ENCODE data around the gene NPM3.

The NPM3 gene

DNA sequence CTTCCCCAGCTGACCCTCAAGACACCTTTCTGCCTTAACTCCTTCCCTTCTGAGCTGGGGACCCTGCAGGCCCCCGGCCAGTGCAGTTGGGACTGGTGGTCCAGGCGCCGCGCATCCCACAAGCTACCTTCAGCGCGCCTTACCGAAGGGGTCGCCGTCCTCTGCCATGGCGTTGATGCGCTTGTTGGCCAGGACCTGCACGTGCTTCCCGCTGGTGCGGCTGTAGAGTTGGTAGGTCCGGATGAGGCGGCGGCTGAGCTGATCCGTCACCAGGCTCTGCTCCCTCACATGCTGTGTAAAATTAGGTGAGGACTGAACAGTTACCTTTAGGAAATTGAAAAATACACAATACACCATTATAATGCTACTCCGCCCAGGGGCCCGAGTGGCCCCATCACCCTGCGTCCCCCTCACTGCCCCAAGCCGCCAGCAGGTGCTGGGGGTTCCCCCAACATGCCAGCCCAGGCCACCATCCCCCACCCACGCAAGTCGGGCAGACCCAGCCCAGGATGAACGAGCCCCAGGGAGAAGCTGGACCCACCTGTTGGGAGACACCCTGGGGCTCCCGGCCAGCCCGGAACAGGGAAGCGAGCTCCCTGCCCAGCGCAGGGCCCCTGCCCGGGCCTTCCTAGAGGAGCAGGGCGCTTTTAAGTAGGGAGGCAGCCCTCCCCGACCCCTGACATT is 8.5 kb downstream of the NPM3 start:
- no peak for DNase-seq (ENCODE audit: low spot score)

GRCh38 chr10:101773923-101774588 is 9.2 kb downstream of the NPM3 start:
- no peak for DNase-seq (ENCODE audit: low spot score)

- DNase-seq (ENCODE audit: low spot score): no peak
Measured at GRCh38 chr10:101772895-101773761, 10.1 kb downstream of the NPM3 start.

GRCh38 chr10:101772017-101772894 is 11.0 kb downstream of the NPM3 start:
- DNase-seq (ENCODE audit: low spot score): no peak

- no peak for DNase-seq (ENCODE audit: low spot score)
Measured at GRCh38 chr10:101771380-101771779, 11.9 kb downstream of the NPM3 start.

DNA sequence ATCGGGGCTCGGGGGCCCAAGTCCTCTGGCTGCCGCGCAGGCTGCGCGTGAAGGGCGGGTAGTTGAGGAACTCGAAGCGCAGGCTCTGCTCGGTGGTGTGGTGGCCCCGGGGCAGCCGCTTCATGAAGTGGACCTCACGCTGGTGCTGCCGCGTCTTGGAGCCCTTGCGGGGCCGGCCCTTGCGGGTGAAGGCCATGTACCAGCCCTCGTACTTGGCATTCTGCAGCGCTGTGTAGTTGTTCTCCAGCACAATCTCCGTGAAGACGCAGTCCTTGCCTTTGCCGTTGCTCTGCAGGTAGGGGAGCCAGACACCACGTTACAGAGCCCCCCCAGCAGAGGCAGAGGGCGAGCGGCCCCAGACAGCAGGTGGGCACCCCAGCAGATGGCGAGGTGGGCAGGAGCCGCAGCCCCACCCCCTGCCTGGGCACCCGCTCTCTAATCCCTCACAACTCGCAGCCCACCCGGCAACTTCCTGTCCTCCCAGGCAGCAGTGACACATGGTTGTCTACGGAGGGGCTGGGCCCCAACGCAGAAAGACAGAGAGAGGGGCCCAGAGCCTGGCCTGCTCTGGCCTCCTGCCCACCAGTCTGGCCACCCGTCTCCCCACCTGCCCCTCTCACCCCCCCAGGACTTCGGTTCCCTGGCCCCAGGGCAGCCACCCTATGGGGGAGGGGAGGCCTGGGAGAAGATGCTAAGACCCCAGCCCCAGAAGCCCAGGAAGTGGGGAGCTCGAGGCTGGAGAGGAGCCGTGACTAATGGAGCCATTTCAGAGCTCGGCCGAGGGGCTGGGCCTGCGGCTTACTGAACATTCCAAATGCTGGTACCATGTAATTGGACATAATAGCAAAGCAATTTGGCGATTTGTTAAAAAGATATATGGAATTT is 12.7 kb downstream of the NPM3 start:
- DNase-seq (ENCODE audit: low spot score): no peak

- DNase-seq (ENCODE audit: low spot score): no peak
Measured at GRCh38 chr10:101769541-101770180, 13.6 kb downstream of the NPM3 start.

DNA sequence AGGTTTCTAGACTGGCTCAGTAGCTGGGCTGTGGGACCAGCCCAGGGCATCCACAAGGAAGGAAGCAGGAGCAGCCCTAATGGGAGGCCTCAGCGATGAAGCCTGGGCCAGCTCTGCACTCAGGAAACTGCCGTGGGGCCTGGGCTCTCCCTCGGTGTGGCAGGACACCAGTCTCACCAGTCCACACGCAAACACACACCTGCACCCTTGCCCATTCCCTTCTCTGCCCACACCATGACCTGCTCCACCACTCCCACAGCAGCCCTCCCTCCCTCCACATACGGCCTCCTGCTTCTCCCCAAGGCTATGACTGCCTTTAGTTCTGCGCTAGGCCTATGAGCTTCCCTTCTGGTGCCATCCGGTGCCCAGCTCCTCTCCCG is 14.5 kb downstream of the NPM3 start:
- DNase-seq (ENCODE audit: low spot score): no peak

GRCh38 chr10:101767966-101768790 is 15.1 kb downstream of the NPM3 start:
- DNase-seq (ENCODE audit: low spot score): no peak

GRCh38 chr10:101767600-101767945 is 15.7 kb downstream of the NPM3 start:
- DNase-seq (ENCODE audit: low spot score): no peak

- DNase-seq (ENCODE audit: low spot score): no peak
Measured at GRCh38 chr10:101766753-101767599, 16.3 kb downstream of the NPM3 start.

- DNase-seq (ENCODE audit: low spot score): no peak
Measured at GRCh38 chr10:101766306-101766705, 16.9 kb downstream of the NPM3 start.

GRCh38 chr10:101763141-101763846 is 20.0 kb downstream of the NPM3 start:
- DNase-seq (ENCODE audit: low spot score): no peak

DNA sequence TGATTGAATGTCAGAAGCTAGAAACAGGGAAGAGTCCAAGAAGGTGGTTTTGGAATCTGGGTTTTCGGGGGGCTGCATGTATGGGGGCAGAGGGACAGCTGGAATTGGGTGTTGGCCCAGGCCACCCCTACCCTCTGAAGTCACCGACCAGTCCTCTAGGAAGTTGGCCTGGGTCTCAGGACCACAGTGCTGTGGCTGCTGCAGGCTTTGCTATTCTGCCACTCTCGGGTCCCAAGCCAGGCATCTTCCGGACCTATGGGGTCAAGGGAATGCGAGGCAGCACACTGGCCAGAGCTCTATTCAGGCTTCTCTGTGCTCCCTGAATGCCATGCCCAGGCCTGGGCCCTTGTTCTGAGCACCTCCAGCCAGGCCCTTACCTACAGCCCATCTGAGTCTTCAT is 20.5 kb downstream of the NPM3 start:
- DNase-seq (ENCODE audit: low spot score): no peak

DNA sequence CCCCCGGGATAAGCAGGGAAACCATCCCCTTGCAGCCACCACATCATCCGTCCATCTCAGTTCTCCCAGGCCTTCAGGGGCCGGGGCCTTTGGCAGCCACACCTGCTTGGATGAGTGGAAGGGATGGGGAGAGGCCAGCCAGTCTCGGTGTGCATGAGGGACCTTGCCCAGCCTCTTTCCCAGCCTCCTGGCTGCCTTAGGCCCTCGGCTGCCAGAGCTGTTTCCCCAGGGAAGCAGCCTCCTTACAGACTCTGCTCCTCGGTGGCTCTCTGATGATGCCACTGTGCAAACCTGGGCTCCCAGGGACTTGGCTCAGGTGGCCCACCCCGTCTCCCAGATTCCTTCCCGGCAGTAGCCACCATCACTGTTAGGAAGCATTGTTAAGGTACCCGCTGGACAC is 22.0 kb downstream of the NPM3 start:
- no peak for DNase-seq (ENCODE audit: low spot score)

- DNase-seq (ENCODE audit: low spot score): no peak
Measured at GRCh38 chr10:101760510-101760909, 22.7 kb downstream of the NPM3 start.

DNA sequence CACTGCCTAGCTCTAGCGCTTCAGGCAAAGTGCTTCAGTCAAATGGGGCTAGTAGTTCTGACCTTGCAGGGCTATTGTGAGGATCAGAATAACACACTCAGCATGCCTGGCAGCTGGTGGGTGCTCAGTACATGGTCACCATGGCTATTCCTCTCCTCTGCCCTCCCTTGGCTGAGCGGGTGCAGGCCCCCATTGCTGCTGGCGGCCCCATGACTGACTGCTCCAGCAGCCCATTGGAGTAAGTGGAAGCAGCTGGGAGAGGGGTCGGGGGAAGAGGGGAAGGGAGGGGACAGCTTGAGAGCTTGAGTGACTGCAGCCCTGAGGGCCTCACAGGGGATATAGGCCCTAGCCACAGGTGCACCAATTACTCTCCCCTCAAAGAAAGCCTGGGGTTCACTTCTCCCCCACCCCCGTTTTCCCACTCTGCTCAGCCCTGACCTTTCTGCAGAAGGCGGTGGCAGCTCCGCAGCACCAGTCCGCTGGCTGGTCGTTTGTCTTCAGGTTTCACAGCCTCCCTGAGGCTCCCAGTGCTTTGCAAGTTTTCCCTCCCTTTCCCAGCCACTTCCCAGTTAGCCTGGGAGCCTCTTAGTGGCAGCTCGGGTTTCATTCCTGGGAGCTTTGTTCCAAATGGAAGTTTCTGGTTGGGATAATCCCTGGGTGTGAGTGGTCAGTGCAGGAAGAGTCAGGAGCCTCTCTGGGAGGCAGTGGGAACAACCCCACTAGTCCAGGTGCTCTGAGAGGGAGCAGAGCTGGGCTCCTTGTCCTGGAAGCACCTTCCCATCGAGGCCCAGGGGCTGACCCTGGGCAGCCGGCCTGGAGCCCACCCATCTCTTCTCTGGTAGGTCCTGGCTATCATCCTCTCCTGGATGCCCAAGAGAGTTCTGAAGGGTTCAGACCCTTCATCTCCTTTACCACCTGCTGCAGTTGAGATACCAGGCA is 23.7 kb downstream of the NPM3 start:
- DNase-seq (ENCODE audit: low spot score): no peak
